ENCODE measurements around the gene ANKHD1.

Gene ANKHD1

GRCh38 chr5:140371356-140372151 lies 30.1 kb upstream of the ANKHD1 start:
- DNase-seq, result no peak

DNA sequence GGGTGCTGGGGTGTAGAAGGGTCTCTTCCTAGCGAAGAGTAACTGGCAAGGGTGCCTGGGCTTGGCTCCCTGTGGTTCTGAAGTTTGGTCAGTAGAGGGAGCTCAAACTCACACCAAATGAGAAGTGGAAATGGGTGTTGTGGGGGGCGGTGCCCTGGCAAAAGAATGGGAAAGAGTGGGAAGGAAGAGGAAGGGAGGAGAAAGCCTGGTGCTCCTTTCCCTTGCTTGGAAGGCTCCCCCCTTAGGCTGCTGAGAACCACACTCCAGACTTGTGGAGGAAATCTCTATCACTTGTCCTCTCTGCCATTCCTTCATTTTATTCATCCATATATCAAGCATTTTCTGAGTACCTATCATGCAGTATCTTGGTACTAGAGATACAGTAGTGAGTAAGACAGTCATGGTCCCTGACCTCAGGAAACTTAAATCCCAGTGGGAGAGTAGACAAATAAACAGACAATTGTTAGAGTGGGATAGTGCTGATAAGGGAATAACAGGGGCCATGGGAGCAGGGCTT lies 28.6 kb upstream of the ANKHD1 start:
- peak; percentile 79 for DNase-seq

GRCh38 chr5:140381351-140381750 lies 20.3 kb upstream of the ANKHD1 start:
- no peak for DNase-seq

- DNase-seq, result no peak
Measured at GRCh38 chr5:140381972-140382371, 19.7 kb upstream of the ANKHD1 start.

DNA sequence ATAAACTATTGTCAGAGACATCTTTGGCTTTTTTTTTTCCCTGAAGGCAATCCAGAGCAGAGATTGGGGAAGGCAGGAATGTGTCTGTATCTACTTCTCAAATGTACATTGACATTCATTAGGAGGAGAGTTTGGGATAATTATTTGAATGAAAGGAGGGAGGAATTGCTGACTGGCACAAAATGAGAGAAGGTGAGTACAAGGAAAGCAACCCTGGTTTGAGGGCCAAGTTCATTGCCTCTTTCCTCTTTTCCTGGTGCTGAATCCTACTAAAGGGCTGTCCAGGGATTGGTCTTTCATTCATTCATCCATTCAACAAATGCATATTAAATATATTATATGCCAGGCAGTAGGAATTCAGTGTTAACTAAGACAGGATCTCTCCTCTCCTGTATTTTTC lies 18.8 kb upstream of the ANKHD1 start:
- DNase-seq, result no peak

DNA sequence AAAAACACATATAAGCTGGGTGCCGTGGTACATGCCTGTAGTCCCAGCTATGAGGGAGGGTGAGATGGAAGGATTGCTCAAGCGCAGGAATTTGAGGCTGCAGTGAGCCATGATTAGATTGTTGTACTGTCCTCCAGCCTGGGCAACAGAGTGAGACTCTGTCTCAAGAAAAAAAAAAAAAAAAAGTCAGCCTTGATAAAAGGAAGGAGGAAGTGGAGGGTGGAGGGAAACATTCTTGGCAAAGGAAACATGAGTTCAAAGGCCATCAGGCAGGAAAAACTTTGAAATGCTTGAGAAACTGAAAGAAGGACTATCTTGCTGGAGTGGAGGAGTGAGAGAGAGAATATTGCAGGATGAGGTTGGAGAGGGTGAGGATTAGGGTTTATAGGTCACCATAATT lies 18.3 kb upstream of the ANKHD1 start:
- DNase-seq, result no peak

- no peak for DNase-seq
Measured at GRCh38 chr5:140388052-140388451, 13.6 kb upstream of the ANKHD1 start.

DNA sequence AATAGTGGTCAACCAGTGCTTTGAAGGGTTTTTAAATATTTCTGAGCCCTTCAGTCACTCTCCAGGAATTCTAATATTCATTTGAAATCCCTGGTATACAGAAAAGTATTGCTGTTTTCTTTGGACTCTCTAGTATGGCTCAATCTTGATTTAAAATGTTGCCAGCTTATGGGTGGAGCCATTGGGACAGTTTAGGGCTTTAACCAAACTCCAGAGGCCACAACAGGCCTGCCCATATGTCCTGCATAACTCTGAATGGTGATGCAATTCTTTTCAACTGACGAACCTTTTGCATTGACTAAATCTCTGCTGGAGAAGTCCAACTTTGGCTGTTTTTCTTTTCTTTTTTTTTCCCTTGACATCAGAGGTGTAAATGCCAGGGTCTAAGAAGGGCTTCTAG lies 10.3 kb upstream of the ANKHD1 start:
- DNase-seq, result no peak

DNA sequence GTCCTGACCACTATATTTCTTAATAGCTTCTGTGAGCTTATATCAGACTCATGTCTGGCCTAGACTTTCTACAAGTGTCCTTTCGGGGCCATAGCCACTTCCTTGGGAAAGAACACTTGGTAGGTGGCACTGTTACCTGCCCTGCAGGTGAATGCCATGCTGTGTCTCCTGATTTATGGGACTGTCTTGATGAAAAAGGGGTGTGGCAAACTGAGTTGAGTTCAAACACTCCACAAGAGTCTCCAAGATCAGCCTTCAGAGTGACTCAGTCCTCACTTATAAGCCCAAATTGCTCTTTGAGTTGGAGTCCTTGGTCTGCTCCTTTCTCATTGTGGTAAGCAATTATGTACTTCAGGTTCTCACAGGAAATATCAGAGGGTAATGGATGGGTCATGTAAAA lies 9.9 kb upstream of the ANKHD1 start:
- DNase-seq, result no peak

- no peak for DNase-seq
Measured at GRCh38 chr5:140393738-140394137, 7.9 kb upstream of the ANKHD1 start.

DNA sequence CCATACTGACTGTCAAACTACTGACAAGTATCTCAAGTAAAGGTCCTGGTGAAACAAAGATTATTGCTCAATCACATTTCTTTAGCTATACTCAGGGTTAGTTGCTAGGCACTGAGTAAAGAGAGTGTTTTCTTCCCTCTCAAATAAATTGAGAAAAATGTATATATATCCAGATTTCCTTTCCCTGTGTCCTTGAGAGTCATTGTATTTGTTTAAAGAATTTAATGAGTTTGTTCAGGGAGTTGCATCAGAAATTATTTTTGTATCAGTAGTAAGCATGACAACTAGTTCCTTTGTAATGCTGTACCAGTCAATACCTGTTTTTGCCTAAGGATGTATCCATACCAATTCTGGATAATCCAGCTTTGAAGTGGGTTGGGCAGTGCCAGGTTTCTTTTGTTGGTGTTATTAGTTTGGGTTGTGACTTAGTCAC lies 3.2 kb upstream of the ANKHD1 start:
- DNase-seq, result peak; percentile 20

DNA sequence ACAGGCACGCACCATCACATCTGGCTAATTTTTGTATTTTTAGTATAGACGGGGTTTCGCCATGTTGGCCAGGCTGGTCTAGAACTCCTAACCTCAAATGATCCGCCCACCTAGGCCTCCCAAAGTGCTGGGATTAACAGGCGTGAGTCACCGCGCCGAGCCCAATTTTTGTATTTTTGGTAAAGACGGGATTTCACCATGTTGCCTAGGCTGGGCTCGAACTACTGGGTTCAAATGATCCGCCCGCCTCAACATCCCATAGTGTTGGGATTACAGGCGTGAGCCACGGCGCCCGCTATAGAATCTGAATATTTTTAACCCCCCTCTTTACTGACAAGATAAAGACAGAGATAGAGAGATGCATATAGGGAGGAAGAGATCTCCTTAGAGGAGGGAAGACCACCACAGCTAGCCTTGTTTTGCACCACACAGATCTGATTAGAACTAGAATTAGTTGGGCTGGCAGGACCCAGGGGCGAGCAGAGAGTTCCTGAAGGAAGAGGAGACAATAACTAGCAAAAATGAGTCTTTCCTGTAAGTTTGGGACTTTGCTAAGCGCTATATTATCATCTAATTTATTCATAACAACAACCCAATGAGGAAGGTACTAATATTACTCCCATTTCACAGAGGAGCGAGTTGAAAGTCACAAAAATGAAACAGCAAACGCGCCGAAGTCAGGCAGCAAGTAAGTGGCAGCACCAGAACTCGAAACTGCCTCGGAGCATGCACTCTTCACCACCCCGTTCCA lies 1.5 kb upstream of the ANKHD1 start:
- no peak for DNase-seq

GRCh38 chr5:140400730-140401361 lies 787 bp upstream of the ANKHD1 start:
- peak; percentile 97 for DNase-seq

- peak; percentile 48 for DNase-seq
Measured at GRCh38 chr5:140402258-140403074, 833 bp downstream of the ANKHD1 start.

DNA sequence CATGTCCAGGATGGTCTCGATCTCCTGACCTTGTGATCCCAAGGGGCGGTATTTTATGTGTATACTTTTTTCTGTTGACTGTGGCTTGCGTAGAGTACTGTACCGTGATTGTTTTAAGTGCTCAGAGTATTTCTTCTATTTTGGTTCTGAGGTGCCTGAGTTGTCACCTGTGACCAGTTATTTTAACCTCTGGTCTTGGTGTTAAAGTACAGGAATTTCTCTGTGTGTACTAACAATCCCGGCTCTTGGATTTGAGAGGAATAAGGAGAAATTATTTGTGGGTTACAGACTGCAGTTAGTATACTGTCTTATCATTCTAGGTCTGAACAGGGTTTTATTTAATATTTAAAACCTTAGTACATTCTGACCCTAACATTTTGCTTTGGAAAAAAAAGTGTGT lies 2.0 kb downstream of the ANKHD1 start:
- no peak for DNase-seq

DNA sequence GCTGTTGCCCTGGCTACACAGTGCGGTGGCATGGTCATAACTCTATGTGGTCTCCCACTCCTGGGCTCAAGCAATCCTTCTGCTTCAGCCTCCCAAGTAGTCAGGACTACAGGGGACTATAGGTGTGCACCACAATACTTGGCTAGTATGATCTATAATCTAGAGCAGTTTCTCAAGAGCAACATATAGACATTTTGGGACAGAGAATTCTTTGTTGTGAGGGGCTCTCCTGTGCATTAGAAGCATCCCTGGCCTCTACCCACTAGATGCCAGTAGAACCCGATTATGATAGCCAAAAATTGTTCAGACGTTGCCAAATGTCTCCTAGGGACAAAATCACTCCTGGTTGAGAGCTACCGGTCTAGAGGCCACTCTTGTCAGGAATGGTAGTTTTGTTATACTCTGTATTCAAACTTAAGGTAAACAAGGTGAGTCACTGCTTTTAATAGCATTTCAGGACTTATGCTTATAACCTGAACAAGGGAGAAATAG lies 7.2 kb downstream of the ANKHD1 start:
- no peak for DNase-seq

- no peak for DNase-seq
Measured at GRCh38 chr5:140413230-140413629, 11.6 kb downstream of the ANKHD1 start.

GRCh38 chr5:140417235-140417634 lies 15.6 kb downstream of the ANKHD1 start:
- no peak for DNase-seq

- no peak for DNase-seq
Measured at GRCh38 chr5:140418862-140419520, 17.4 kb downstream of the ANKHD1 start.

DNA sequence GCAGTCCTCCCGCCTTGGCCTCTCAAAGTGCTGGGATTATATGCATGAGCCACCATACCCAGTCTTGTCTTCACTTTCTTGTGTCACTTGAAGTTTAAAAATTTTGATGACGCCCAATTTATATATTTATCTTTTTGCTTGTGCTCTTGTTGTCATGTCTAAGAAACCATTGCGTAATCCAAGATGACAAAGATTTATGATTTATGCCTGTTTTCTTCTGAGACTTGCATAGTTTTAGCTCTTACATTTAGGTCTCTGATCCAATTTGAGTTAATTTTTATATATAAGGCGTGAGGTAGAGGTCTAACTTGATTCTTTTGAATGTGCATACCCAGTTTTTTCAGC lies 18.6 kb downstream of the ANKHD1 start:
- no peak for DNase-seq

DNA sequence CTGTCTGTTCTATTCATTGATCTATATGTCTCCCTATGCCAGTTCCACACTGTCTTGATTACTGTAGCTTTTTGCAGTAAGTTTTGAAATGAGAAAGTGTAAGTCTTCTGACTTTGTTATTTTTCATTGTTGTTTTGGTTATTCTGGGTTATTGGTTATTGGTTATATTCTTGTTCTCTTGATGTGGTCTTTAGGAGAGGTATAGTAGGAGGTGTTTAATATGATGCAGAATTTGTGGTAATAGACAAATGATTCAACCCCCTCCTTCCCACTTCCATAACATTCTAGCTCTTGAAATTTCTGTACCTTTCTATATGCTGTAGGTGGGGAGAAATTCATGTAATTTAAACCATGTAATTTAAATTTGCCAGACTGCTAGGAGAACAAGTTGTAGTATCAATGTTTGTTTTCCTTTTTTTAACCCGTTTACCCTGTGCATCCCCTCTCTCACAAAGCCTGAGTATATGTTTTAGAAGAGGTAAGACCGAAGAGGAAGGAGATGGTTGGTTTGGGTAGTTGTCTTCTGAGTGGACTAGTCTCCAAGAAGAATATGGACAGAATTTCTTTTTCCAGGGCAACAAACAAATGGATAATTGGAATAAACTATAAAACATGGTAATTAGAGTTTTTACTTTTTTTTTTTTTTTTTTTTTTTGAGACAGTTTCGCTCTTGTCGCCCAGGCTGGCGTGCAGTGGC lies 19.2 kb downstream of the ANKHD1 start:
- no peak for DNase-seq

Data from fibroblast of skin of right biceps (primary cell).